Osteoblast (primary cell): Measurements from ENCODE around the gene TMEM204. TPM values are rescaled to one million over a fixed set of nuclear protein-coding genes. Genes with fewer than 3 reads are reported as not detected.

Source experiments
- DNase-seq: peaks from one replicate; pipeline ENCODE4 v3.0.0; 2011; ENCODE audit warnings: low spot score, mixed read lengths; ENCODE audit not compliant: insufficient read length; ENCODE audit errors: missing footprints
- H2AFZ ChIP-seq: 2 replicates; pipeline ENCODE4 v1.6.0; 2011; ENCODE audit warnings: mild to moderate bottlenecking, low read length
- H3K27ac ChIP-seq: 2 replicates; pipeline ENCODE4 v1.5.1; 2011; ENCODE audit warnings: mild to moderate bottlenecking, low read depth, low read length, moderate library complexity
- H3K27me3 ChIP-seq: 2 replicates; pipeline ENCODE4 v1.6.0; 2012; ENCODE audit warnings: mild to moderate bottlenecking, control low read depth, inconsistent platforms, low read length, moderate library complexity; ENCODE audit not compliant: insufficient read depth
- H3K36me3 ChIP-seq: 2 replicates; pipeline ENCODE4 v1.5.1; 2011; ENCODE audit warnings: mild to moderate bottlenecking, low read length, control low read depth, moderate library complexity; ENCODE audit not compliant: insufficient read depth
- H3K4me1 ChIP-seq: 2 replicates; pipeline ENCODE4 v1.5.1; 2011; ENCODE audit warnings: mild to moderate bottlenecking, low read length, control low read depth, moderate library complexity; ENCODE audit not compliant: insufficient read depth
- H3K4me2 ChIP-seq: 2 replicates; pipeline ENCODE4 v1.6.0; 2011; ENCODE audit warnings: mild to moderate bottlenecking, low read length; ENCODE audit not compliant: insufficient read depth
- H3K4me3 ChIP-seq: fragments of 200-600 bp; sonication (generic); 3 replicates; pipeline ENCODE4 v1.5.1; 2012; ENCODE audit warnings: mild to moderate bottlenecking, low read length, inconsistent platforms; ENCODE audit not compliant: insufficient read depth
- H3K79me2 ChIP-seq: 2 replicates; pipeline ENCODE4 v1.6.0; 2012; ENCODE audit warnings: mild to moderate bottlenecking, low read length, control low read depth, inconsistent platforms; ENCODE audit not compliant: insufficient read depth
- H3K9me3 ChIP-seq: 2 replicates; pipeline ENCODE4 v1.5.1; 2011; ENCODE audit warnings: low read depth, low read length, control low read depth
- H4K20me1 ChIP-seq: 2 replicates; pipeline ENCODE4 v1.6.0; 2012; ENCODE audit warnings: mild to moderate bottlenecking, low read length, control low read depth; ENCODE audit not compliant: insufficient read depth
- CTCF ChIP-seq: IDR thresholded peaks from 2 replicates; pipeline ENCODE4 v1.5.1; 2011; ENCODE audit warnings: mild to moderate bottlenecking, low read depth, low read length, moderate library complexity; ENCODE audit errors: extremely low read depth
- total RNA-seq: library from RNA; depleted of rRNA; stranded (reverse); fragments of >200 nt; gene quantifications from 2 replicates; pipeline ENCODE4 v1.2.3, GENCODE V29; 2012

The TMEM204 gene
- total RNA-seq, 1 donor = 8.3 TPM

GRCh38 chr16:1551166-1551565 is 17.7 kb downstream of the TMEM204 start:
- Histone ChIP-seq H3K4me2 (no peak overlapping the region), H3K36me3 (peaks cover 12% of the 10 kb centered on the region), H4K20me1 (peaks cover 21% of the 10 kb centered on the region), H3K27me3 (no peaks in the 10 kb centered on the region), H3K79me2 (peaks cover 23% of the 10 kb centered on the region), H2AFZ (no peak overlapping the region), H3K4me1 (peaks cover 13% of the 10 kb centered on the region), H3K27ac (no peak overlapping the region), H3K4me3 (no peak overlapping the region), H3K9me3 (no peaks in the 10 kb centered on the region)
- DNase-seq = no peak
- TF ChIP-seq CTCF = no peak

GRCh38 chr16:1552129-1552528 is 18.7 kb downstream of the TMEM204 start:
- Histone ChIP-seq H3K9me3 (no peaks in the 10 kb centered on the region), H3K36me3 (peaks cover 14% of the 10 kb centered on the region), H3K4me2 (no peak overlapping the region), H3K79me2 (peaks cover 14% of the 10 kb centered on the region), H4K20me1 (peaks cover 17% of the 10 kb centered on the region), H3K4me1 (peaks cover 13% of the 10 kb centered on the region), H2AFZ (no peak overlapping the region), H3K27ac (no peak overlapping the region), H3K4me3 (no peak overlapping the region), H3K27me3 (no peaks in the 10 kb centered on the region)
- TF ChIP-seq CTCF = no peak
- no peak for DNase-seq

GRCh38 chr16:1553946-1554825 is 20.7 kb downstream of the TMEM204 start:
- H3K36me3 ChIP-seq = peaks cover 27% of the 10 kb centered on the region
- no peak for DNase-seq
- peaks cover 11% of the 10 kb centered on the region for H4K20me1 ChIP-seq
- no peak overlapping the region for H2AFZ ChIP-seq
- no peaks in the 10 kb centered on the region for H3K4me1 ChIP-seq
- no peaks in the 10 kb centered on the region for H3K27me3 ChIP-seq
- no peak overlapping the region for H3K4me2 ChIP-seq
- peaks cover 5% of the 10 kb centered on the region for H3K79me2 ChIP-seq
- no peak overlapping the region for H3K4me3 ChIP-seq
- H3K27ac ChIP-seq = no peak overlapping the region
- no peak for TF ChIP-seq CTCF
- H3K9me3 ChIP-seq = no peaks in the 10 kb centered on the region

GRCh38 chr16:1554826-1555445 is 21.5 kb downstream of the TMEM204 start:
- no peak for DNase-seq
- no peaks in the 10 kb centered on the region for H3K4me1 ChIP-seq
- no peaks in the 10 kb centered on the region for H3K27me3 ChIP-seq
- H4K20me1 ChIP-seq = peaks cover 11% of the 10 kb centered on the region
- TF ChIP-seq CTCF = no peak
- H3K27ac ChIP-seq = no peak overlapping the region
- no peak overlapping the region for H3K4me3 ChIP-seq
- peaks cover 2% of the 10 kb centered on the region for H3K79me2 ChIP-seq
- H2AFZ ChIP-seq = no peak overlapping the region
- H3K36me3 ChIP-seq = peaks cover 33% of the 10 kb centered on the region
- H3K4me2 ChIP-seq = no peak overlapping the region
- H3K9me3 ChIP-seq = no peaks in the 10 kb centered on the region
